ENCODE results near the gene CFAP97D1. TPM values are rescaled to one million over a fixed set of nuclear protein-coding genes. Genes with fewer than 3 reads are reported as not detected.

CFAP97D1 gene
- total RNA-seq, 1 experiment from 2014 or later, result 0.13 TPM

DNA sequence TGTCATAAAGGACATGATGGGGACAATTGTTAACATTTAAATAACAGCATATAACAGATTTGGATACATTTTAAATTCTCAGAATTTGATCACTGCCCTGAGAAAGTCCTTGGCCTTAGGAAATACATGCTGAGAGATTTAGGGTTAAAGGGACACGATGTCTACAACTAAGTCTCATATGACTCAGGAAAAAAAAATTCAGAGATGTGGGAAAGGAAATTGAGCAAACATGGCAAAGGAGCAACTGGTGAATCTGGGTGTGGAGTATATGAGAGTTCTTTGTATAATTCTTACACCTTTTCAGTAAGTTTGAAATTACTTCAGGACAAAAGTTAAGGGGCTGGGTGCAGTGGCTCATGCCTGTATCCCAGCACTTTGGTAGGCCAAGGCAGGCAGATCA, 34.5 kb downstream of the CFAP97D1 start:
- ATAC-seq (no peak), DNase-seq (ENCODE audit: low spot score) (no peak)
- Mint-ChIP-seq H3K4me3 (no peak overlapping the region), H3K27ac (0 out of 2 replicates have a peak overlapping the region, but pooled peaks have one; percentile 1), H3K4me1 (peaks cover 24% of the 10 kb centered on the region), H3K9me3 (no peaks in the 10 kb centered on the region), H3K27me3 (ENCODE audit: low read depth) (no peaks in the 10 kb centered on the region), H3K36me3 (no peaks in the 10 kb centered on the region; the same call in 1 of the 2 replicates)
- CTCF ChIA-PET, result interaction anchor here (0.7 to 4.7 kb wide), 12 partner anchors 11 to 121 kb away, joined by 3 to 78 read pairs (median 4); partner anchors contain the start of genes CD300LG and DUSP3
- TF ChIP-seq GRHL2 (CRISPR knock-in tag; IDR thresholded peaks at IDR 0.05; ENCODE audit: insufficient replicate concordance, severe bottlenecking) (no peak), RELA (CRISPR knock-in tag; IDR thresholded peaks at IDR 0.05; ENCODE audit: borderline replicate concordance) (no peak), PREB (CRISPR knock-in tag; IDR thresholded peaks at IDR 0.05; ENCODE audit: borderline replicate concordance) (no peak), SP1 (CRISPR knock-in tag; conservative IDR thresholded peaks at IDR 0.05) (no peak), MYBL2 (CRISPR knock-in tag; IDR thresholded peaks at IDR 0.05) (no peak), ZNF317 (CRISPR knock-in tag; IDR thresholded peaks at IDR 0.05; ENCODE audit: borderline replicate concordance, low read depth) (no peak), IRF1 (CRISPR knock-in tag; IDR thresholded peaks at IDR 0.05) (no peak), GTF2I (CRISPR knock-in tag; conservative IDR thresholded peaks at IDR 0.05) (no peak), FOXJ3 (CRISPR knock-in tag; IDR thresholded peaks at IDR 0.05; ENCODE audit: borderline replicate concordance) (no peak), ATF1 (CRISPR knock-in tag; IDR thresholded peaks at IDR 0.05) (no peak), MXD4 (CRISPR knock-in tag; IDR thresholded peaks at IDR 0.05; ENCODE audit: borderline replicate concordance) (no peak), FOXP1 (CRISPR knock-in tag; IDR thresholded peaks at IDR 0.05; ENCODE audit: borderline replicate concordance) (no peak), ATF6 (CRISPR knock-in tag; IDR thresholded peaks at IDR 0.05) (no peak), ELF4 (CRISPR knock-in tag; IDR thresholded peaks at IDR 0.05; ENCODE audit: low read depth) (no peak), ETV6 (CRISPR knock-in tag; IDR thresholded peaks at IDR 0.05) (no peak)
- TF ChIP-seq, protein P1, sequence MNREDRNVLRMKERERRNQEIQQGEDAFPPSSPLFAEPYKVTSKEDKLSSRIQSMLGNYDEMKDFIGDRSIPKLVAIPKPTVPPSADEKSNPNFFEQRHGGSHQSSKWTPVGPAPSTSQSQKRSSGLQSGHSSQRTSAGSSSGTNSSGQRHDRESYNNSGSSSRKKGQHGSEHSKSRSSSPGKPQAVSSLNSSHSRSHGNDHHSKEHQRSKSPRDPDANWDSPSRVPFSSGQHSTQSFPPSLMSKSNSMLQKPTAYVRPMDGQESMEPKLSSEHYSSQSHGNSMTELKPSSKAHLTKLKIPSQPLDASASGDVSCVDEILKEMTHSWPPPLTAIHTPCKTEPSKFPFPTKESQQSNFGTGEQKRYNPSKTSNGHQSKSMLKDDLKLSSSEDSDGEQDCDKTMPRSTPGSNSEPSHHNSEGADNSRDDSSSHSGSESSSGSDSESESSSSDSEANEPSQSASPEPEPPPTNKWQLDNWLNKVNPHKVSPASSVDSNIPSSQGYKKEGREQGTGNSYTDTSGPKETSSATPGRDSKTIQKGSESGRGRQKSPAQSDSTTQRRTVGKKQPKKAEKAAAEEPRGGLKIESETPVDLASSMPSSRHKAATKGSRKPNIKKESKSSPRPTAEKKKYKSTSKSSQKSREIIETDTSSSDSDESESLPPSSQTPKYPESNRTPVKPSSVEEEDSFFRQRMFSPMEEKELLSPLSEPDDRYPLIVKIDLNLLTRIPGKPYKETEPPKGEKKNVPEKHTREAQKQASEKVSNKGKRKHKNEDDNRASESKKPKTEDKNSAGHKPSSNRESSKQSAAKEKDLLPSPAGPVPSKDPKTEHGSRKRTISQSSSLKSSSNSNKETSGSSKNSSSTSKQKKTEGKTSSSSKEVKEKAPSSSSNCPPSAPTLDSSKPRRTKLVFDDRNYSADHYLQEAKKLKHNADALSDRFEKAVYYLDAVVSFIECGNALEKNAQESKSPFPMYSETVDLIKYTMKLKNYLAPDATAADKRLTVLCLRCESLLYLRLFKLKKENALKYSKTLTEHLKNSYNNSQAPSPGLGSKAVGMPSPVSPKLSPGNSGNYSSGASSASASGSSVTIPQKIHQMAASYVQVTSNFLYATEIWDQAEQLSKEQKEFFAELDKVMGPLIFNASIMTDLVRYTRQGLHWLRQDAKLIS (CRISPR knock-in tag; IDR thresholded peaks at IDR 0.05; ENCODE audit: borderline replicate concordance), result no peak
- POLR2A ChIA-PET, result no interaction called here
